Stimulated activated CD8-positive, alpha-beta memory T cell treated with anti-CD3 and anti-CD28 coated beads, Interleukin-12 subunit alpha, Interleukin-12 subunit beta, amount 100 ng/mL, for 1 hour (primary cell): ENCODE data around the gene ANKLE1.

ENCODE experiments used
- DNase-seq: peaks from one replicate; pipeline ENCODE4 v3.0.0-alpha.2; 2020; ENCODE audit warnings: low read depth

The ANKLE1 gene

GRCh38 chr19:17307876-17308377, 26.2 kb downstream of the ANKLE1 start:
- no peak for DNase-seq

GRCh38 chr19:17309198-17309964, 27.7 kb downstream of the ANKLE1 start, which contains the start of gene DDA1:
DDA1 (plus strand) TSS chr19:17309563; CDS start chr19:17309655, 92 bp downstream.
- peak; percentile 99 for DNase-seq

- no peak for DNase-seq
These were observed 28.3 kb downstream of the ANKLE1 start for GRCh38 chr19:17309965-17310461.

- no peak for DNase-seq
These were observed 29.9 kb downstream of the ANKLE1 start for GRCh38 chr19:17311455-17312188.

- DNase-seq, result no peak
These were observed 30.8 kb downstream of the ANKLE1 start for GRCh38 chr19:17312189-17313113.

GRCh38 chr19:17314007-17314593, 32.4 kb downstream of the ANKLE1 start:
- no peak for DNase-seq

GRCh38 chr19:17318966-17319365, 37.3 kb downstream of the ANKLE1 start:
- no peak for DNase-seq

- DNase-seq, result no peak
These were observed 38.0 kb downstream of the ANKLE1 start for GRCh38 chr19:17319473-17320238.

GRCh38 chr19:17320435-17320834, 38.7 kb downstream of the ANKLE1 start:
- no peak for DNase-seq

- no peak for DNase-seq
These were observed 40.2 kb downstream of the ANKLE1 start for GRCh38 chr19:17321655-17322489.

GRCh38 chr19:17322854-17323253, 41.2 kb downstream of the ANKLE1 start:
- no peak for DNase-seq

GRCh38 chr19:17323300-17323963, 41.7 kb downstream of the ANKLE1 start:
- no peak for DNase-seq

GRCh38 chr19:17323964-17324332, 42.2 kb downstream of the ANKLE1 start:
- DNase-seq, result no peak

GRCh38 chr19:17324357-17325114, 42.8 kb downstream of the ANKLE1 start:
- no peak for DNase-seq

GRCh38 chr19:17325133-17325532, 43.4 kb downstream of the ANKLE1 start:
- DNase-seq, result no peak

- DNase-seq, result no peak
These were observed 44.3 kb downstream of the ANKLE1 start for GRCh38 chr19:17325881-17326594.

- no peak for DNase-seq
These were observed 44.9 kb downstream of the ANKLE1 start for GRCh38 chr19:17326595-17326966.
